Neural progenitor cell (in vitro differentiated cells): ENCODE results near the gene MYO7B. TPM values are rescaled to one million over a fixed set of nuclear protein-coding genes. Genes with fewer than 3 reads are reported as not detected.

ENCODE experiments used
- DNase-seq: peaks from one replicate; pipeline ENCODE4 v3.0.0-alpha.2; 2016; ENCODE audit warnings: low spot score
- H2AFZ ChIP-seq: fragments of 200-600 bp; sonication (generic); replicated peaks from 2 replicates; pipeline ENCODE4 v1.6.1; 2016; ENCODE audit warnings: antibody characterized with exemption
- H3F3A ChIP-seq: fragments of 200-600 bp; sonication (generic); 2 replicates; pipeline ENCODE4 v1.6.1; 2016; ENCODE audit warnings: antibody characterized with exemption, low read depth
- H3K27ac ChIP-seq: fragments of 200-600 bp; sonication (generic); 2 replicates; pipeline ENCODE4 v1.5.1; 2016; ENCODE audit warnings: mild to moderate bottlenecking
- H3K27me3 ChIP-seq: fragments of 200-600 bp; sonication (generic); 2 replicates; pipeline ENCODE4 v1.6.1; 2016; ENCODE audit warnings: mild to moderate bottlenecking, moderate library complexity
- H3K36me3 ChIP-seq: fragments of 200-600 bp; sonication (generic); 2 replicates; pipeline ENCODE4 v1.5.1; 2016
- H3K4me1 ChIP-seq: fragments of 200-600 bp; sonication (generic); 2 replicates; pipeline ENCODE4 v1.6.1; 2016; ENCODE audit warnings: mixed run types
- H3K4me2 ChIP-seq: fragments of 200-600 bp; sonication (generic); 2 replicates; pipeline ENCODE4 v1.6.1; 2016
- H3K4me3 ChIP-seq: fragments of 200-600 bp; sonication (generic); 2 replicates; pipeline ENCODE4 v1.5.1; 2016
- H3K79me2 ChIP-seq: fragments of 200-600 bp; sonication (generic); 2 replicates; pipeline ENCODE4 v1.6.1; 2016; ENCODE audit warnings: low read depth
- H3K9ac ChIP-seq: fragments of 200-600 bp; sonication (generic); 2 replicates; pipeline ENCODE4 v1.6.1; 2016
- H3K9me3 ChIP-seq: fragments of 200-600 bp; sonication (generic); 2 replicates; pipeline ENCODE4 v1.5.1; 2016; ENCODE audit warnings: low read depth
- H4K20me1 ChIP-seq: fragments of 200-600 bp; sonication (generic); 2 replicates; pipeline ENCODE4 v1.6.1; 2016; ENCODE audit warnings: low read depth
- H3K27ac Mint-ChIP-seq: 3 replicates; pipeline ENCODE4 v1.8.0; 2021; ENCODE audit warnings: mixed read lengths
- H3K27me3 Mint-ChIP-seq: 2 replicates; pipeline ENCODE4 v1.8.0; 2022; ENCODE audit warnings: low read depth, mild to moderate bottlenecking, inconsistent platforms, moderate library complexity, mixed read lengths; ENCODE audit not compliant: insufficient read depth
- H3K36me3 Mint-ChIP-seq: 3 replicates; pipeline ENCODE4 v1.8.0; 2021; ENCODE audit warnings: mixed read lengths
- H3K4me1 Mint-ChIP-seq: 3 replicates; pipeline ENCODE4 v1.8.0; 2021; ENCODE audit warnings: mixed read lengths
- H3K4me3 Mint-ChIP-seq: 3 replicates; pipeline ENCODE4 v1.8.0; 2021; ENCODE audit warnings: mild to moderate bottlenecking, moderate library complexity, mixed read lengths
- H3K9me3 Mint-ChIP-seq: 3 replicates; pipeline ENCODE4 v1.8.0; 2020; ENCODE audit warnings: mixed read lengths
- CTCF ChIP-seq: fragments of 200-600 bp; sonication (generic); IDR thresholded peaks from 2 replicates; pipeline ENCODE4 v1.5.1; 2017; ENCODE audit warnings: antibody characterized with exemption, mild to moderate bottlenecking
- EZH2 ChIP-seq: fragments of 200-600 bp; sonication (generic); IDR thresholded peaks from 2 replicates; pipeline ENCODE4 v1.6.1; 2017; ENCODE audit warnings: antibody characterized with exemption, mild to moderate bottlenecking, moderate library complexity
- EZH2phosphoT487 ChIP-seq: fragments of 200-600 bp; sonication (generic); IDR thresholded peaks from 2 replicates; pipeline ENCODE4 v1.6.1; 2017; ENCODE audit warnings: antibody characterized with exemption
- total RNA-seq: library from RNA; depleted of rRNA; stranded (reverse); fragments of >200 nt; gene quantifications from 2 replicates; pipeline ENCODE4 v1.2.3, GENCODE V29; 2015; ENCODE audit warnings: low replicate concordance

MYO7B gene
- total RNA-seq, 1 donor from 2014 or later: not detected

- H3K4me1 Mint-ChIP-seq: no peaks in the 10 kb centered on the region
- H3K4me1 ChIP-seq: peaks cover 2% of the 10 kb centered on the region
- H3K4me3 ChIP-seq: no peak overlapping the region
- H3K4me3 Mint-ChIP-seq: no peak overlapping the region
- H3K9me3 Mint-ChIP-seq: no peaks in the 10 kb centered on the region
- H3K27ac ChIP-seq: no peak overlapping the region
- H3K79me2 ChIP-seq: no peaks in the 10 kb centered on the region
- no peaks in the 10 kb centered on the region for H3K36me3 Mint-ChIP-seq
- DNase-seq: no peak
- peaks cover 11% of the 10 kb centered on the region for H3K27me3 ChIP-seq
- no peaks in the 10 kb centered on the region for H4K20me1 ChIP-seq
- no peak overlapping the region for H3K4me2 ChIP-seq
- no peaks in the 10 kb centered on the region for H3F3A ChIP-seq
- H3K36me3 ChIP-seq: no peaks in the 10 kb centered on the region
- TF ChIP-seq CTCF (no peak), EZH2 (no peak), EZH2phosphoT487 (no peak)
- no peak overlapping the region for H3K9ac ChIP-seq
- peaks cover 9% of the 10 kb centered on the region for H3K27me3 Mint-ChIP-seq
- no peak overlapping the region for H3K27ac Mint-ChIP-seq
- H3K9me3 ChIP-seq: no peaks in the 10 kb centered on the region
- no peak overlapping the region for H2AFZ ChIP-seq
Measured at GRCh38 chr2:127545189-127545588, 9.7 kb downstream of the MYO7B start.

GRCh38 chr2:127545796-127546195, 10.3 kb downstream of the MYO7B start:
- Mint-ChIP-seq H3K27ac (no peak overlapping the region), H3K4me1 (no peaks in the 10 kb centered on the region), H3K4me3 (no peak overlapping the region), H3K9me3 (no peaks in the 10 kb centered on the region), H3K36me3 (no peaks in the 10 kb centered on the region), H3K27me3 (peaks cover 9% of the 10 kb centered on the region)
- Histone ChIP-seq H3K4me2 (no peak overlapping the region), H3K27ac (no peak overlapping the region), H3K4me1 (peaks cover 2% of the 10 kb centered on the region), H3K27me3 (peaks cover 11% of the 10 kb centered on the region), H4K20me1 (no peaks in the 10 kb centered on the region), H2AFZ (no peak overlapping the region), H3F3A (no peaks in the 10 kb centered on the region), H3K4me3 (no peak overlapping the region), H3K79me2 (no peaks in the 10 kb centered on the region), H3K9ac (no peak overlapping the region), H3K36me3 (no peaks in the 10 kb centered on the region), H3K9me3 (no peaks in the 10 kb centered on the region)
- TF ChIP-seq CTCF (no peak), EZH2 (no peak), EZH2phosphoT487 (no peak)
- no peak for DNase-seq

GRCh38 chr2:127546797-127547196, 11.3 kb downstream of the MYO7B start:
- Histone ChIP-seq H3K9ac (no peak overlapping the region), H3K9me3 (no peaks in the 10 kb centered on the region), H3K4me3 (no peak overlapping the region), H3K4me1 (peaks cover 2% of the 10 kb centered on the region), H3K27ac (no peak overlapping the region), H2AFZ (no peak overlapping the region), H3K4me2 (no peak overlapping the region), H3K79me2 (no peaks in the 10 kb centered on the region), H3K27me3 (peaks cover 11% of the 10 kb centered on the region), H3K36me3 (no peaks in the 10 kb centered on the region), H4K20me1 (no peaks in the 10 kb centered on the region), H3F3A (no peaks in the 10 kb centered on the region)
- TF ChIP-seq EZH2phosphoT487: no peak
- TF ChIP-seq CTCF: no peak
- no peak for TF ChIP-seq EZH2
- no peaks in the 10 kb centered on the region for H3K4me1 Mint-ChIP-seq
- H3K36me3 Mint-ChIP-seq: no peaks in the 10 kb centered on the region
- H3K9me3 Mint-ChIP-seq: no peaks in the 10 kb centered on the region
- DNase-seq: no peak
- no peak overlapping the region for H3K4me3 Mint-ChIP-seq
- no peak overlapping the region for H3K27ac Mint-ChIP-seq
- peaks cover 13% of the 10 kb centered on the region for H3K27me3 Mint-ChIP-seq
